ENCODE data around the gene NAV2. TPM values are rescaled to one million over a fixed set of nuclear protein-coding genes. Genes with fewer than 3 reads are reported as not detected.

The NAV2 gene
- total RNA-seq, 1 donor from 2014 or later, result 10.3 TPM

GRCh38 chr11:19770277-19770676 lies 57.6 kb downstream of the NAV2 start:
- no peak overlapping the region for H3K4me3 Mint-ChIP-seq
- H3K4me1 Mint-ChIP-seq, result no peaks in the 10 kb centered on the region
- DNase-seq (no peak), ATAC-seq (ENCODE audit: low read depth) (no peak)
- intact Hi-C loops (cut with micrococcal nuclease), result no loop called here
- POLR2A ChIA-PET, result no interaction called here
- H3K27ac Mint-ChIP-seq, result no peak overlapping the region
- no peaks in the 10 kb centered on the region for H3K36me3 Mint-ChIP-seq (ENCODE audit: low read depth)
- H3K27me3 Mint-ChIP-seq, result peaks cover 19% of the 10 kb centered on the region
- CTCF ChIA-PET, result no interaction called here
- H3K9me3 Mint-ChIP-seq, result no peaks in the 10 kb centered on the region
- no peak for TF ChIP-seq CTCF (IDR thresholded peaks at IDR 0.05)

GRCh38 chr11:19771463-19771862 lies 58.8 kb downstream of the NAV2 start:
- ATAC-seq (ENCODE audit: low read depth), result no peak
- ChIA-PET POLR2A (no interaction called here), CTCF (no interaction called here)
- H3K9me3 Mint-ChIP-seq, result peaks cover 4% of the 10 kb centered on the region
- intact Hi-C loops (cut with micrococcal nuclease), result no loop called here
- no peak overlapping the region for H3K4me3 Mint-ChIP-seq
- no peak overlapping the region for H3K27ac Mint-ChIP-seq
- peaks cover 4% of the 10 kb centered on the region for H3K4me1 Mint-ChIP-seq
- H3K27me3 Mint-ChIP-seq, result peaks cover 20% of the 10 kb centered on the region
- no peak for TF ChIP-seq CTCF (IDR thresholded peaks at IDR 0.05)
- DNase-seq, result no peak
- no peaks in the 10 kb centered on the region for H3K36me3 Mint-ChIP-seq (ENCODE audit: low read depth)

GRCh38 chr11:19772480-19772879 lies 59.8 kb downstream of the NAV2 start:
- H3K36me3 Mint-ChIP-seq (ENCODE audit: low read depth), result no peaks in the 10 kb centered on the region
- peaks cover 21% of the 10 kb centered on the region for H3K27me3 Mint-ChIP-seq
- no peak for ATAC-seq (ENCODE audit: low read depth)
- DNase-seq, result no peak
- no peak overlapping the region for H3K27ac Mint-ChIP-seq
- POLR2A ChIA-PET, result no interaction called here
- CTCF ChIA-PET, result no interaction called here
- H3K4me1 Mint-ChIP-seq, result peaks cover 8% of the 10 kb centered on the region
- intact Hi-C loops (cut with micrococcal nuclease), result no loop called here
- no peak for TF ChIP-seq CTCF (IDR thresholded peaks at IDR 0.05)
- peaks cover 4% of the 10 kb centered on the region for H3K9me3 Mint-ChIP-seq
- H3K4me3 Mint-ChIP-seq, result no peak overlapping the region

- Mint-ChIP-seq H3K27ac (no peak overlapping the region), H3K27me3 (peaks cover 34% of the 10 kb centered on the region), H3K36me3 (ENCODE audit: low read depth) (no peaks in the 10 kb centered on the region), H3K9me3 (peaks cover 4% of the 10 kb centered on the region), H3K4me1 (peaks cover 20% of the 10 kb centered on the region), H3K4me3 (no peak overlapping the region)
- TF ChIP-seq CTCF (IDR thresholded peaks at IDR 0.05), result no peak
- ATAC-seq (ENCODE audit: low read depth), result no peak
- no peak for DNase-seq
- ChIA-PET POLR2A (no interaction called here), CTCF (no interaction called here)
- intact Hi-C loops (cut with micrococcal nuclease), result no loop called here
Measured at GRCh38 chr11:19774329-19774728, 61.7 kb downstream of the NAV2 start.

GRCh38 chr11:19774817-19775580 lies 62.4 kb downstream of the NAV2 start:
- H3K27ac Mint-ChIP-seq, result peak overlapping the region; percentile 2
- H3K4me1 Mint-ChIP-seq, result peaks cover 20% of the 10 kb centered on the region
- DNase-seq, result no peak
- intact Hi-C loops (cut with micrococcal nuclease), result loop anchor here (5.0 kb wide), 1 partner anchor 658 kb away; the partner anchor contains the start of gene ZDHHC13
- H3K27me3 Mint-ChIP-seq, result peaks cover 38% of the 10 kb centered on the region
- no peak for ATAC-seq (ENCODE audit: low read depth)
- TF ChIP-seq CTCF (IDR thresholded peaks at IDR 0.05), result no peak
- peaks cover 4% of the 10 kb centered on the region for H3K9me3 Mint-ChIP-seq
- ChIA-PET POLR2A (interaction anchor here (0.6 kb wide), 1 partner anchor 600 kb away, joined by 3 read pairs; no protein-coding TSS in a partner anchor), CTCF (no interaction called here)
- H3K4me3 Mint-ChIP-seq, result no peak overlapping the region
- no peaks in the 10 kb centered on the region for H3K36me3 Mint-ChIP-seq (ENCODE audit: low read depth)

Measured in activated B cell treated with CpG ODN at 0.5 μM for 24 hours (primary cell).